Measurements from ENCODE around the gene HMOX1.

DNA sequence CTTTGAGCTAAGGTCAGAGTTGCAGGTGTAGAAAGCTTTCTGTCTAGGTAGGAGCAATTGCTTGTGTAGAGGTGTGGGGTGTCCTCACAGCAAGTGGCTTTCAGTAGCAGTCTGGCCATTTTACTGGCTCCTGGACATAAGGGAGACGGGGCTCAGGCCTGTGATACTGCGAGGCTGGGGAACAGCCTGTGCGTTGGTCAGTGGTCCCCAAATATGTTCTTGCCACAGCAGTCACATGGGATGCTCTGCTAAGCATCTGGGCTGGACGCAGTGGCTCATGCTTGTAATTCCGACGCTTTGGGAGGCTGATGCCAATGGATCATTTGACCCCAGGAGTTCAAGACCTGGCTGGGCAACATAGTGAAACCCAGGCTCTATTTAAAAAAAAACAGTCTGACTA lies 21.0 kb downstream of the HMOX1 start:
- TF ChIP-seq, protein P1, sequence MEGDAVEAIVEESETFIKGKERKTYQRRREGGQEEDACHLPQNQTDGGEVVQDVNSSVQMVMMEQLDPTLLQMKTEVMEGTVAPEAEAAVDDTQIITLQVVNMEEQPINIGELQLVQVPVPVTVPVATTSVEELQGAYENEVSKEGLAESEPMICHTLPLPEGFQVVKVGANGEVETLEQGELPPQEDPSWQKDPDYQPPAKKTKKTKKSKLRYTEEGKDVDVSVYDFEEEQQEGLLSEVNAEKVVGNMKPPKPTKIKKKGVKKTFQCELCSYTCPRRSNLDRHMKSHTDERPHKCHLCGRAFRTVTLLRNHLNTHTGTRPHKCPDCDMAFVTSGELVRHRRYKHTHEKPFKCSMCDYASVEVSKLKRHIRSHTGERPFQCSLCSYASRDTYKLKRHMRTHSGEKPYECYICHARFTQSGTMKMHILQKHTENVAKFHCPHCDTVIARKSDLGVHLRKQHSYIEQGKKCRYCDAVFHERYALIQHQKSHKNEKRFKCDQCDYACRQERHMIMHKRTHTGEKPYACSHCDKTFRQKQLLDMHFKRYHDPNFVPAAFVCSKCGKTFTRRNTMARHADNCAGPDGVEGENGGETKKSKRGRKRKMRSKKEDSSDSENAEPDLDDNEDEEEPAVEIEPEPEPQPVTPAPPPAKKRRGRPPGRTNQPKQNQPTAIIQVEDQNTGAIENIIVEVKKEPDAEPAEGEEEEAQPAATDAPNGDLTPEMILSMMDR (conservative IDR thresholded peaks at IDR 0.05), result no peak
- no peak for TF ChIP-seq ZFX (IDR thresholded peaks at IDR 0.05)

All from C4-2B (cell line).